Neural cell (in vitro differentiated cells): Measurements from ENCODE around the gene DOK7. TPM values are rescaled to one million over a fixed set of nuclear protein-coding genes. Genes with fewer than 3 reads are reported as not detected.

ENCODE experiments used
- H2AFZ ChIP-seq: fragments of 200-600, 300-800 bp; sonication (generic), shearing (Covaris generic); 2 replicates; pipeline ENCODE4 v1.6.0; 2014; ENCODE audit warnings: low read depth, mild to moderate bottlenecking, antibody characterized with exemption, low read length, moderate library complexity
- H3F3A ChIP-seq: fragments of 200-600 bp; shearing (Covaris generic); 2 replicates; pipeline ENCODE4 v1.6.1; 2016; ENCODE audit warnings: mild to moderate bottlenecking, moderate library complexity, mixed read lengths, antibody characterized with exemption, low read length; ENCODE audit not compliant: insufficient read depth, poor library complexity, severe bottlenecking
- H3K27ac ChIP-seq: fragments of 200-600, 300-800 bp; sonication (generic), shearing (Covaris generic); 2 replicates; pipeline ENCODE4 v1.5.1; 2014; ENCODE audit warnings: mild to moderate bottlenecking, low read length, moderate library complexity
- H3K27me3 ChIP-seq: fragments of 300-800, 200-600 bp; sonication (generic), shearing (Covaris generic); 2 replicates; pipeline ENCODE4 v1.6.0; 2014; ENCODE audit warnings: mild to moderate bottlenecking, low read depth, low read length, moderate library complexity; ENCODE audit not compliant: insufficient read depth
- H3K36me3 ChIP-seq: fragments of 300-800, 200-600 bp; sonication (generic), shearing (Covaris generic); 2 replicates; pipeline ENCODE4 v1.5.1; 2014; ENCODE audit warnings: mild to moderate bottlenecking, antibody characterized with exemption, low read length, moderate library complexity; ENCODE audit not compliant: insufficient read depth
- H3K4me2 ChIP-seq: fragments of 300-800, 200-600 bp; sonication (generic), shearing (Covaris generic); 2 replicates; pipeline ENCODE4 v1.6.0; 2014; ENCODE audit warnings: mild to moderate bottlenecking, low read length
- H3K4me3 ChIP-seq: fragments of 300-800, 200-600 bp; sonication (generic), shearing (Covaris generic); 2 replicates; pipeline ENCODE4 v1.5.1; 2014; ENCODE audit warnings: mild to moderate bottlenecking, low read length, moderate library complexity
- H3K79me2 ChIP-seq: fragments of 200-600 bp; shearing (Covaris generic); replicated peaks from 2 replicates; pipeline ENCODE4 v1.6.0; 2014; ENCODE audit warnings: mild to moderate bottlenecking, low read length, moderate library complexity; ENCODE audit not compliant: insufficient read depth
- H3K9ac ChIP-seq: fragments of 300-800, 200-600 bp; sonication (generic), shearing (Covaris generic); 2 replicates; pipeline ENCODE4 v1.6.1; 2016; ENCODE audit warnings: mild to moderate bottlenecking, low read length, mixed read lengths
- H3K9me2 ChIP-seq: fragments of 200-600 bp; shearing (Covaris generic); 2 replicates; pipeline ENCODE4 v1.6.1; 2016; ENCODE audit warnings: mild to moderate bottlenecking, low read length, mixed read lengths; ENCODE audit not compliant: insufficient read depth
- H3K9me3 ChIP-seq: fragments of 200-600, 300-800 bp; sonication (generic), shearing (Covaris generic); 2 replicates; pipeline ENCODE4 v1.6.1; 2016; ENCODE audit warnings: mild to moderate bottlenecking, mixed run types, low read length, moderate library complexity, mixed read lengths
- H4K20me1 ChIP-seq: fragments of 200-600 bp; shearing (Covaris generic); 2 replicates; pipeline ENCODE4 v1.6.1; 2016; ENCODE audit warnings: mild to moderate bottlenecking, mixed run types; ENCODE audit not compliant: insufficient read depth
- CTCF ChIP-seq: fragments of 450-650 bp; IDR thresholded peaks from 2 replicates; pipeline ENCODE4 v1.5.1; 2014; ENCODE audit warnings: antibody characterized with exemption, mild to moderate bottlenecking, moderate library complexity; ENCODE audit not compliant: poor library complexity, severe bottlenecking
- EP300 ChIP-seq: fragments of 450-650 bp; conservative IDR thresholded peaks from 2 replicates; pipeline ENCODE4 v1.6.1; 2014; ENCODE audit warnings: antibody characterized with exemption, mild to moderate bottlenecking, moderate library complexity; ENCODE audit not compliant: poor library complexity, severe bottlenecking
- EZH2 ChIP-seq: fragments of 200-600, 300-800 bp; shearing (Covaris generic), sonication (generic); IDR thresholded peaks from 2 replicates; pipeline ENCODE4 v1.6.1; 2014; ENCODE audit warnings: antibody characterized with exemption, low read length, borderline replicate concordance, mild to moderate bottlenecking; ENCODE audit not compliant: insufficient read depth, poor library complexity, severe bottlenecking
- MXI1 ChIP-seq: fragments of 450-650 bp; conservative IDR thresholded peaks from 2 replicates; pipeline ENCODE4 v1.6.1; 2014; ENCODE audit warnings: antibody characterized with exemption, mild to moderate bottlenecking; ENCODE audit not compliant: poor library complexity, severe bottlenecking
- POLR2AphosphoS5 ChIP-seq: IDR thresholded peaks from 2 replicates; pipeline ENCODE4 v1.6.1; 2012
- RAD21 ChIP-seq: fragments of 450-650 bp; conservative IDR thresholded peaks from 2 replicates; pipeline ENCODE4 v1.6.1; 2014; ENCODE audit warnings: antibody characterized with exemption, mild to moderate bottlenecking, moderate library complexity
- REST ChIP-seq: IDR thresholded peaks from 2 replicates; pipeline ENCODE4 v1.6.1; 2012; ENCODE audit warnings: borderline replicate concordance
- SMC3 ChIP-seq: fragments of 450-650 bp; conservative IDR thresholded peaks from 2 replicates; pipeline ENCODE4 v1.6.1; 2014; ENCODE audit warnings: antibody characterized with exemption, mild to moderate bottlenecking, moderate library complexity; ENCODE audit not compliant: poor library complexity
- TAF1 ChIP-seq: IDR thresholded peaks from 2 replicates; pipeline ENCODE4 v1.6.1; 2012; ENCODE audit warnings: low read depth
- polyA plus RNA-seq: library from polyadenylated mRNA; depleted of rRNA; stranded (reverse); fragments of >200 nt; gene quantifications from 2 replicates; pipeline ENCODE4 v1.2.3, GENCODE V29; 2014

DOK7 gene
- polyA plus RNA-seq, 1 donor from 2014 or later, result 0.66 TPM

DNA sequence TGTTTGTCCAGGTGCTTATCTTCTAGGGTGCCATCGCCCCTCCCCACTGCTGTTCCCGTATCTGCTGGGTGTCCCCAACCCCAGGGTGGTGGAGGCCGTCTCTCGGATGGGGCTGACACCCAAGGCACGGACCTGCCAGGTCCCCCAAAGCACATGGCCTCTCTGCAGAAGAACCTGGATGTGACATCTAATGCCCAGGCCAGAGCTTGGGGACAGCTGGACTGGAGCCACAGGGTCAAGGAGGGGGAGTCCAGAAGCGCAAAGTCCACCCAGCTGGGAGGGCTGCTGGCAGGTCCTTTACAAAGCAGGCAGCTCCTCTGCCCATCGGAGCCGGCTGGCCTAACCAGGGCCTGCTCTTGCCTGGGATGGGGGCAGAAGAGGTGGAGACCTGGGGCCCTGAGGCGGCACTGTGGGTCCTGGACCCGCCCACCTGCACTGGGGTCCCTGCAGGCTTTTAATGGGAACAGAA, 751 bp upstream of the DOK7 start:
- Histone ChIP-seq H3K27me3 (no peaks in the 10 kb centered on the region), H3F3A (no peaks in the 10 kb centered on the region), H3K27ac (no peak overlapping the region), H3K4me2 (no peak overlapping the region), H4K20me1 (no peaks in the 10 kb centered on the region), H3K9me2 (no peaks in the 10 kb centered on the region), H3K79me2 (no peaks in the 10 kb centered on the region), H3K36me3 (no peaks in the 10 kb centered on the region), H3K9ac (no peak overlapping the region), H3K9me3 (no peaks in the 10 kb centered on the region), H2AFZ (no peak overlapping the region), H3K4me3 (no peak overlapping the region)
- TF ChIP-seq RAD21 (no peak), CTCF (no peak), EP300 (no peak), REST (no peak), POLR2AphosphoS5 (no peak), TAF1 (no peak), SMC3 (no peak), MXI1 (no peak), EZH2 (no peak)

- Histone ChIP-seq H3K9me2 (no peaks in the 10 kb centered on the region), H3K27ac (no peak overlapping the region), H3K9me3 (no peaks in the 10 kb centered on the region), H3K4me3 (no peak overlapping the region), H3K79me2 (no peaks in the 10 kb centered on the region), H3K36me3 (no peaks in the 10 kb centered on the region), H3K9ac (no peak overlapping the region), H3K4me2 (no peak overlapping the region), H4K20me1 (no peaks in the 10 kb centered on the region), H3K27me3 (no peaks in the 10 kb centered on the region), H2AFZ (no peak overlapping the region), H3F3A (no peaks in the 10 kb centered on the region)
- TF ChIP-seq REST (no peak), CTCF (no peak), TAF1 (no peak)
Measured at GRCh38 chr4:3463556-3464348, 646 bp downstream of the DOK7 start.
